Raji (cell line): ENCODE measurements around the gene CDCA7L.

ENCODE experiments used
- POLR2A ChIP-seq: IDR thresholded peaks from 2 replicates; pipeline ENCODE4 v1.6.1; 2011; ENCODE audit warnings: low read depth, low read length, control low read depth; ENCODE audit not compliant: insufficient read depth

Gene CDCA7L

DNA sequence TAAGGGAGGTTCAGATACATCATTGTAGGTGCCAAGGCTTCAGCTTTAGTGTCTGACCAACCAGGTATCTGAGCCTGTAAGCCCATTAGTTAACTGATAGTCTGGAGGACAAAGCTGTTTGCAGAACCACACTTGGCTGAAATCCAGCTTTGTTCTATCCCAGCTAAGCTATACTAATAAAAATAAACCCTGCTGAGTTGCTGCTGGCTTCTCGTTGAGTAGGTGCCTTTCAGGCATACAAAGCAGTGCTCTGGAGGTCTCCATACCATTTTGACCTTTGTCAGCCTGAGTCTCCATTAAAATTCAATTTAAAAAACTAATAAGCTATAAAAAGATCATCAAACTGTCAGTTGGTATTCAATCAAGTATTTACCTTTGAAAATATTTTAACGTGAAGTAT lies 22.0 kb downstream of the CDCA7L start:
- no peak for TF ChIP-seq POLR2A

- no peak for TF ChIP-seq POLR2A
Observed at GRCh38 chr7:21922605-21923004, 23.1 kb downstream of the CDCA7L start.

DNA sequence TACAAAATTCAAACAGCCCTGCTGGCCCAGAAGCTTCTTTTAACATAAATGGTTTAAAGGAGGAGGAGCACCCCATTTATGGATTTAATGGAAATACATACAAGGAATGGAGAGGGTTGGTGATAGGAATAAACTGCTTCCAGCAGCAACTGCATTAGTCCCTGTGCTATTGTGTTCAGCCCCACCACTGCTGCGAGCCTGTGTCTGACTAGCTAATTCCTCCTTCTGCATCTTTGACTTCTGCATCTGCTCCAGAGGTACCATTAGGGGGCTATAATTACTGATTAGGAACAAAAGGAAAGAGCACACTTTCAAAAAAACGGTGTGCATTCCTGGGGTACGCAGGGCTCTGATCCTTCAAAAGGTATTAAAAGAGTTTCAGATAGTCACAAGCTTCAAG lies 24.8 kb downstream of the CDCA7L start:
- no peak for TF ChIP-seq POLR2A

DNA sequence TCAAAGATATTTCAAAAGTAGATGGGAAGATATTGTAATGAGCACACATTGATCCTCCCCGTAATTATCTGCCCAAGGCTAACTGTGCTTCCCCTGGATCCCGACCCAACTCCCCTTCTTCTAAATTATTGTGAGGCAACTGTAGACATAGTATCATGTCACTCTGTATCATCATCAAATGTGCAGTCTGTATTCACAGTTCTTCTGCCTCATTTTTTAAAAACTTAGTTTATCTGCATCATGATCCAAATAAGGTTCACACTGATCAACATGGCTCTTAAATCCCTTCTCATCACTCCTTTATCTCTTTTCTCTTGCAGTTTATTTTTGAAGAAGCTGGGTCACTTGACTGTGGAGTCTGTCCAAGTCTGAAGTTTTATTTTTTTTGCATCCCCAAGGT lies 27.5 kb downstream of the CDCA7L start:
- TF ChIP-seq POLR2A, result no peak

- no peak for TF ChIP-seq POLR2A
Observed at GRCh38 chr7:21916629-21917028, 29.1 kb downstream of the CDCA7L start.

DNA sequence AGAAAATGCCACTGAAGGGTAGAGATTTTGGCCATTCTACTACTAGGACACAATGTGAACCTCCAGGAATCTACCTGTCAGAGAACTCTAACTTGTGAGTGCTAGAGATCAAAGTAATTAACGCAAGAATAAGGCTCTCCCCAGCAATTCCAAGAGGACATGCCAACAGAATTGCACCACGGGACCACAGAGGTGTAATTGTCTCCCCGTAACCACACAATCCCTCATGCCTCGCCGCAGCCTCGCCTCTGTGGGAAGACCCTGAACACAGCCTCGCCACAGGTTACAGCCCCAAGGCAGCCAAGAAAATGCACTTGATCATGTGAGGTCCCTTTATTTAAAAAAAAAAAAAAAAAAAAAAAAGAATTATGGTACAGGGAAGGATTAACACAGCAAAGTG lies 29.5 kb downstream of the CDCA7L start:
- TF ChIP-seq POLR2A, result no peak

DNA sequence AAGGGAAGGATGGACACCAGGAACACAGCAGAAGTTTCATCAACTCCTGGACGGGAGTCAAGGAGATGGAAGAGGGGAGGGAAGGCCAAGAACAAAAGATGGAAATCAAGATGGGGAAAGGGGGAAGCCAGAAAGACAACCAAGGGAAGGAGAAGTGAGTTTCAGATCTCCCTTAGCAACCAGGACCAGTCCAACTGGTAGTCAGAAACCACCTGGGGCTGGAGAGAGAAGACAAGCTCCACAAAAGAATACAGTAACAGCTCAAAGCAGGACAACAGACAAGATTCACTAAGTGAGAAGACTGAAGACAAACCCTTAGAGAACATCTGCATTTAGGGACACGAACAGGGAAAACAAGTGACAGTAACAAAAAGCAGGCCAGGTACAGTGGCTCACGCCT lies 30.6 kb downstream of the CDCA7L start:
- TF ChIP-seq POLR2A, result no peak

DNA sequence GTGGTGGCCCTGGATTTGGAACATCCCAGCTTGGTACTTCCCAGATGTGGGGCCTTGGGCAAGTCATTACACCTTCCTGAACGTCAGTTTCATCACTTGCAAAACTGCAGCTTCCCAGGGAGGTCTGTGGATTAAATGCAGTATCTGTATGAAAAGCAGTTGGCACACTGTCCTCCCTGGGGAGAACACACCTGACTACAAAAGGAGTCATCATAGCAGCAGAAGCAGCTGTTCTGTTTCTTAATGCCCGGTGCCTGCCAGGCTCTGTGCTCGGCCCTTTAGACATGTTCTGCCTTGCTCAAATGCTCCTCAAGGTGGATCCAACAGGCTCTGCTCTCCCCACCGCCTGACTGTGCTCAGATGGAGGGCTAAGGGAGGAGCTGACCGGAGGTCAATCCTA lies 31.0 kb downstream of the CDCA7L start:
- TF ChIP-seq POLR2A, result no peak

DNA sequence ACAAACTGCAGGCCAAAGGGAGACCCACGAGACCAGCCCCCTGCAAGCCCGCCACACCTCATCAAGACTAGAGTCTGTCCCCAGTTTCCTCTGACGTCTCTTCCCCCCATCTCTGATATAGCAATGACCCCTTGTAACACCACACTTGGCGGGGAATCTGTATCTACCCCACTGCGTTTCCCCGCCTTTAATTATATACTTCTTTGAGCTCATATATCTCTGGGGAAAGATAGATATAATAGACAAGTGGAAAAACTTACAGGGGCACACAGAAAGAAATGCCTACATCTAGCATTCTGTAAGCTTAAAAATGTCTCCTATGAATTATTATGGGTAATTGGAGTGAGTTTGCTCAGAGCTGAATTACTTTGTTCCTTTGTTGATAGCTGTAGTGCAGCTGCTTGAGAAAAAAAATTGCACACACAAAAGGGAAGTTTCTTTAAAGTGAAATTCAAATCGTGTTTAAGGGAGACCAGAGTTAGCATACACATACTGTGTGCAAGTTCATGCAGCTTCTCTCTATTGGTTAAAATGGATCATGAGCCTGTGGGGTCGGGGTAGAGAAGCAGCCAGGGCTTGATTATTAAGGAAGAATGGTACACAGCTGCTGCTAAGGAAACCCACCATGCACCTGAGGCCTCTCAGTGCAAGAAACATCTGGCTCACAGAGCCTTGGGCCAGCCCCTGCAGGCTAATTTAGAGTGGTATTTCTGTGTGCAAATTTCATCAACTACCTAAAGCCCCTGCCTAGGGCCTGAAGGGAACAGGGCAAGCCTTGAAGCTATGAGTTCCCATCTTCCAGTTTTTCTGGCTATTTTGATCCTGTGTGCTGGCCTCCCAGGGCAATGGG lies 32.5 kb downstream of the CDCA7L start:
- TF ChIP-seq POLR2A, result no peak

GRCh38 chr7:21912305-21912704 lies 33.4 kb downstream of the CDCA7L start:
- TF ChIP-seq POLR2A, result no peak

DNA sequence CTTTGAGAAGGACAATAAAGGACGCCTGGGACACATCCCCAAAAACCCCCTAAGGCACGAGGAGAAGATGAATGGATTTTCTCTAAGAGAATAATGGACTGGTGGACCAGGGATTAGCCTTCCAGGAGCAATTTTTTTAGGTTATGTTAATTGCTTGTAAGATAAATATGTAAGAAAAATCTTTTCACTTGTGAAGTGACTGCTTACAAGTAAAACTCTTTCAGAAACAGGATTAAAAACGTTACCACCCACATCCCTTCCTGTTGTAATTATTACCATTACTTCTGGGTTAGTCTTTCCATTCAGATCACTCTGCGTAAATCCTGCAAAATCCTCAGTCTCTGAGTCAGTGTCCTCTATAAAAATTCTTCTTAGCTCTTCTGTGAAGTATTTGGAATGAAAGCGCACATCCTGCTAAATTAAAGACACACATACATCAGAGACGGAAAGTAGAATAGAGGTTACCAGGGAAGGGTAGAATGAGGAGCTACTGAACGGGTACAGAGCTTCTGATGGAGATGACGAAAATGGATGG lies 34.3 kb downstream of the CDCA7L start:
- no peak for TF ChIP-seq POLR2A

DNA sequence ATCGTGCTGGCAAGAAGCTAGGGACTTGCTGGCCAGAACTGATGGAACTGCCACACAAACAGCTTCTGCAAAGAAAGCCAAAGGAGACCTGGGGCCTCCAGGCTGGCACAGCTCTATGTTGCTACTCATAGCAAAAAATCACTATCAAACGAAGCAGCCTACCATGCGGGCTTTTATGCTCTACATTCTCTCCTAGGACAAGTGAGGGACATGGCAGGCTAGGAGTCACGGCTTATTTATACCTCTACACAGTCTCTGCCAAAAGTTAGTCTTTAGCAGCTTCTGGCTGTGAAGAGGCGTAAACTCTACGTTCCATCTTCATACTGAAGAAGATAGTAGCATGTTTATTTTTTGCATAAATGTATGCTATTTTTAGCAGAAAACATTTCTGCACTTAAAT lies 35.4 kb downstream of the CDCA7L start:
- no peak for TF ChIP-seq POLR2A

- TF ChIP-seq POLR2A, result no peak
Observed at GRCh38 chr7:21908746-21909145, 37.0 kb downstream of the CDCA7L start.

- no peak for TF ChIP-seq POLR2A
Observed at GRCh38 chr7:21903020-21903786, 42.5 kb downstream of the CDCA7L start.

- no peak for TF ChIP-seq POLR2A
Observed at GRCh38 chr7:21902240-21902639, 43.5 kb downstream of the CDCA7L start.
